Activated T-helper 1 cell treated with Interleukin-2 at 50 U/mL for 16 hours (primary cell): ENCODE results near the gene AGAP1.

Source experiments
- DNase-seq: peaks from one replicate; pipeline ENCODE4 v3.0.0-alpha.2; 2020; ENCODE audit warnings: low read depth

Gene AGAP1

GRCh38 chr2:235877275-235877802 is 383.5 kb downstream of the AGAP1 start:
- no peak for DNase-seq

GRCh38 chr2:235879116-235879515 is 385.3 kb downstream of the AGAP1 start:
- no peak for DNase-seq

- DNase-seq, result no peak
Observed at GRCh38 chr2:235883675-235884074, 389.8 kb downstream of the AGAP1 start.

GRCh38 chr2:235889302-235889630 is 395.4 kb downstream of the AGAP1 start:
- DNase-seq, result no peak

- DNase-seq, result no peak
Observed at GRCh38 chr2:235893129-235893698, 399.4 kb downstream of the AGAP1 start.

- DNase-seq, result no peak
Observed at GRCh38 chr2:235894839-235895238, 401.0 kb downstream of the AGAP1 start.

- no peak for DNase-seq
Observed at GRCh38 chr2:235896061-235896460, 402.2 kb downstream of the AGAP1 start.

- no peak for DNase-seq
Observed at GRCh38 chr2:235897992-235898391, 404.1 kb downstream of the AGAP1 start.

- DNase-seq, result no peak
Observed at GRCh38 chr2:235898766-235899165, 404.9 kb downstream of the AGAP1 start.

GRCh38 chr2:235900631-235901030 is 406.8 kb downstream of the AGAP1 start:
- no peak for DNase-seq

GRCh38 chr2:235901243-235901642 is 407.4 kb downstream of the AGAP1 start:
- DNase-seq, result no peak

- no peak for DNase-seq
Observed at GRCh38 chr2:235903782-235904584, 410.1 kb downstream of the AGAP1 start.

- no peak for DNase-seq
Observed at GRCh38 chr2:235904585-235904931, 410.7 kb downstream of the AGAP1 start.

- DNase-seq, result no peak
Observed at GRCh38 chr2:235908826-235909225, 415.0 kb downstream of the AGAP1 start.

- DNase-seq, result no peak
Observed at GRCh38 chr2:235909358-235909757, 415.5 kb downstream of the AGAP1 start.

- DNase-seq, result no peak
Observed at GRCh38 chr2:235910067-235910466, 416.2 kb downstream of the AGAP1 start.

- no peak for DNase-seq
Observed at GRCh38 chr2:235911125-235911524, 417.3 kb downstream of the AGAP1 start.

- no peak for DNase-seq
Observed at GRCh38 chr2:235911633-235912233, 417.9 kb downstream of the AGAP1 start.

GRCh38 chr2:235914756-235915155 is 420.9 kb downstream of the AGAP1 start:
- no peak for DNase-seq

GRCh38 chr2:235917506-235917905 is 423.7 kb downstream of the AGAP1 start:
- no peak for DNase-seq

GRCh38 chr2:235918876-235919275 is 425.0 kb downstream of the AGAP1 start:
- DNase-seq, result no peak

- no peak for DNase-seq
Observed at GRCh38 chr2:235920216-235920865, 426.5 kb downstream of the AGAP1 start.
